GM19193 (cell line): ENCODE results near the gene AACS.

Source experiments
- POLR2A ChIP-seq: IDR thresholded peaks from 4 replicates; pipeline ENCODE4 v1.6.1; 2011; ENCODE audit not compliant: insufficient read depth, insufficient read length; ENCODE audit errors: extremely low read depth

AACS gene

DNA sequence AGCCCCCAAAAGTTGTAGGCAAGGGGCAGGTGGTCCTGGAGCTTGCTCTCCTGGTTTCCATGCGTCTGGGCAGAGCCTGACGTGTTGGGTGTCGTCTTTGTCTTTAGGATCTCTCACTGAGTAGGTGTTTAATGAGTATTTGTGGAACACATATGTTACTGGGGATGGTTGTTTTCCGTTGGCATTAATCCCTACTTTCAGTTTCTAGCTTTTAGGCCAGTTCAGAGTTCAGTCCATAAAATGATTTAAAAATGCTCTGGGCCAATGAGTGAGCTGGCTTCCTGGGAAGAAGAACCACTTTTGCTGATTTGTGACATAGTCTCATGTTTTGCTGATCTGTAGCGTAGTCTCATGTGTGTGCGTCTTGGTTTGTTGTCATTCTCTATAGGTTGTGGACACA lies 10.9 kb downstream of the AACS start:
- TF ChIP-seq POLR2A: no peak

DNA sequence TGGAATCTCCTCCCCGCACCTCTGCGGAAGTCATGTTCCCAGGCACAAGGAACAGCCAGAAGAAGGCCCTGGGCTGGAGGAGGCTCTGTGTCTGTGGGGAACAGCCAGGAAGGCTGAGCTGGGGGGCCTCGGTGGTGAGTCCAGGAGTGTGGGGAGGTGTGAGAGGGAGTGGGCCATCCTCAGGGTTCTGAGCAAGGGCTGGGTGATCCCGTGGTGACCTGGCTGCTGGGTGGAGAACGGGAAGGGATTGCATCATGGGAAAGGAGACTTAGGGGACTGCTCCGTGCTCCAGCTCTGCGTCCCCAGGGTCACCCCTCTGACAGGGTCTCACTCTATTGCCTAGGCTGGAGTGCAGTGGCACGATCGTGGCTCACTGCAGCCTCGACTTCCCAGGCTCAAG lies 13.8 kb downstream of the AACS start:
- no peak for TF ChIP-seq POLR2A

DNA sequence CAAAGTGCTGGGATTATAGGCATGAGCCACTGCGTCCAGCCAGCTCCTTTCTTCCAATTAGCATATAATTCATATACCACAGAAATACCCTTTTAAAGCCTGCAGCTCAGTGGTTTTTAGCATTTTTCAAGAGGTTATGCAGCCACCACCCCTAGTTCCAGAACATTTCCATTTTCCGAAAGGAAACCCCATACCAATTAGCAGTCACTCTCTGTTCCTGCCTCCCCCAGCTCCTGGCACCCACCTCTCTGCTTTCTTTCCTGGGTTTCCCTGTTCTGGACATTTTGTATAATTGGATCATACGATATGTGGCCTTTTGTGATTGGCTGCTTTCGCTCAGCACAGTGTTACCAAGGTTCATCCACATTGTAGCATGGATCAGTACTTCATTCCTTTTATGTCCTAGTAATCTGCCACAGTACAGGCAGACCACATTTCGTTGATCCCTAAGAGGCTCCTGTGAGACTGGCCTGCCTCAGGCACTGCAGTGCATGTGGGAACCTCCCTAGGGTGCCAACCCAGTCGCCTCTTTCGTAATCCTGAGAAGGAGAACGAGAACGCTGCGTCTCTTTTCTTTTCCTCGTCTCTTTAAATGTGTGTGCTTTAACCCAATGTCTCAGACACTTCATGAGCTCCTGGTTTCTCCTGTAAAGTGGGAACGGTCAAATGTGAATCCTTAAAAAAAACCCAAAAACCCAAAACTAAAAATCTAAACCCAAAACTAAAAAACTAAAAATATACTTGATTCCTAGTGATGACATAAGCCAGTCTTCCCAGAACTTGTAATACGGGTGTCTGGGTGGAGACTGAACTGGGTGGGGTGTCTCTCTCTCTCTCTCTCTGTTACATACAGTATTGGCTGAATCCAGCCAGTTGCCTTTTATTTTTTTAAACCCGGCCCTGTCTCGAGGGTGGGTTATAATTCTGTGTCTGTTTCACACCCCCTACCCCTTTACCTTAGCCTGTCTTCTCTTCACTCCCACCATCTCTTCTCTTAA lies 14.7 kb downstream of the AACS start:
- TF ChIP-seq POLR2A: no peak

DNA sequence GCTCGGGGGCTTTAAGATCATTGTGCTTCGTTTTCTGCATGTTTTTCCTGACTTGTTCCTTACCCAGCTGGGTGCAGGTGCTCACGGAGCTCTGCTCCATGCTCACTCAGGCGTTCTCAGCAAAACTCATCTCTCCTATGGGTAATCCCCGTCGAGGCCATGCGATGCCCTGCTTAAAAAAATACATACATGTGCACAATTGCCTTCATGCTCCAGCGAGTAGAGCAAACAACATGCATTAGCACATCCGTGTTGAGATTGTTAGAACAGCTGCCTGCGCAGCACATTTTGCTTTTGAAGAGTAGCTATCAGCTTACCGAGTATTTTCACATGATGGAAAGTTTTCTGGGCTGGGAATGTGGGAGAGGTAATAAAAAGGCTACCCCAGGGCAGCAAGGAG lies 16.2 kb downstream of the AACS start:
- TF ChIP-seq POLR2A: no peak

DNA sequence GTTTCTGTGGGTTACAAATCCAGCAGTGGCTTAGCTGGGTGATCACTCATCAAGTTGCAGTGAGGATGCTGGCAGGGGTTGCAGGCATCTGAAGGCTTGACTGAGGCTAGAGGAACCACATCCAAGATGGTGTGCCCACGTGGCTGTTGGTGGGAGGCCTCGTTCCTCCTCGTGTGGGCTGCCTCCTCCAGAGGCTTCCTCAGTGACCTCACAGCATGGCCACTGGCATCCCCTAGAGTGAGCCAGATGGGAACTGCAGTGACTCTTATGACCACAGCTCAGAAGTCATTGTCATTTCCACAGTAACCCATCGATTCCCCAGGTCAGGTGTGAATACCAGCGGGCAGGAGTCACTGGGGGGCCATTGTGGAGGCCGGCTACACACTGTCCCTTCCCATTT lies 17.8 kb downstream of the AACS start:
- TF ChIP-seq POLR2A: no peak

DNA sequence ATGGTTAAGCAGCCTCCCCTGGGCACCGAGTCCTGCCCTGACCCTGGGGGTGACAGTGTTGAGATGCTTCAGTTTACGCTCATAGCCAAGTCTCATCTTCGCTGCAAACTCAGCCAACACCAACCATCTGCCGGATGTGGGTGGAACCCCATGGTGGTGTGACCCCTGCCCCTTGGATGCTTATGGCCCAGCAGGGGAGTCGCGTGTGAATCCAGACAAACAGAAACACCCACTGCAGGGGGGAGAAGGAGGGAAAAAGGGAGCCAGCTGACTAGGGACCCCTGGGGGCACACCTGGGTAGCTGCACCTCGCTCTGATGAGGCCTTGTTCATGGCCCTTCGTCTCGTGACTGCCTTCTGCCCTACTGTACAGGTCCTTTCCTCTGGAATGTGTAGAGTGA lies 23.8 kb downstream of the AACS start:
- no peak for TF ChIP-seq POLR2A

DNA sequence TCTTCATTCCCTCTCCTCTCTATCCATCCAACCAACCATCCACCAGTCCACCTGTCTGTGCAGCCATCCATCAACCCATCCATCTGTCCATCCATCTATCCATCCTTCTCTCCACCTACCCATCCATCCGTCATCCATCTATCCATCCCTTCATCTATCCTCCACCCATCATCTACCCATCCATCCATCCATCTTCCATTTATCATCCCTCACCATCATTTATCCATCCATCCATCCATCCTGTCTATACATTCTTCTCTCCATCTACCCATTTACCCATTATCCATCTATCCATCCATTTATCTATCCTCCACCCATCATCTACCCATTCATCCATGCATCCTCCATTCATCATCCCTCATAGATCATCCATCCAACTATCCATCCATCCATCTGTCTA lies 24.4 kb downstream of the AACS start:
- TF ChIP-seq POLR2A: no peak

DNA sequence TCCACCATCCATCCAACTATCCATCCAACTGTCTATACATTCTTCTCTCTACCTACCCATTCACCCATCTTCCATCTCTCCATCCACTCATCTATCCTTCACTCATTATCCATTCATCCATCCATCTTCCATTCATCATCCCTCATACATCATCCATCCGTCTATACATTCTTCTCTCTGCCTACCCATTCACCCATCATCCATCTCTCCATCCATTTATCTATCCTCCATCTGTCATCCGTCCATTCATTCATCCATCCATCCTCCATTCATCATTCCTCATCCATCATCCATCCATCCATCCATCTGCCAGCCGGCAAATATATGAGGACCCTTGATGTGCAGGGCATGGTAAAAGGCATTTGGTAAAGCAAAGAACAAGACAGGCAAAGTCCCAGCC lies 25.2 kb downstream of the AACS start:
- no peak for TF ChIP-seq POLR2A

DNA sequence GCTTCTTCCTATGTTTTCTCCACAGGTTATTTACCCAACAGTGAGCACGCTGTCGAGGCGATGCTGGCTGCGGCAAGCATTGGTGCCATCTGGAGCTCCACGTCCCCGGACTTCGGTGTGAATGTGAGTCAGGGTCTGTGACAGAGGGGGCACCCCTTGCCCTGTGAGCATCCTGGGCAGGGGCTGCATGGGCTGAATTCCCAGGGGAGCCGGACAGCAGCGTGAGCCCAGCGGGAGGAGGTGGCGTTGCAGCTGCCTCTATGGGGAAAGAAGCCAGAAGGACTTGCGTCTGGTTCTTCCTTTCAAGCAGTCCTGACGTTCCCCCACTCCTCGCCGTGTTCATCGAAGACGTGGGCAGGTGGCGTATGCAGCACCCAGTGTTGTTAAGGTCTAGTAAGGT lies 26.2 kb downstream of the AACS start:
- TF ChIP-seq POLR2A: no peak

DNA sequence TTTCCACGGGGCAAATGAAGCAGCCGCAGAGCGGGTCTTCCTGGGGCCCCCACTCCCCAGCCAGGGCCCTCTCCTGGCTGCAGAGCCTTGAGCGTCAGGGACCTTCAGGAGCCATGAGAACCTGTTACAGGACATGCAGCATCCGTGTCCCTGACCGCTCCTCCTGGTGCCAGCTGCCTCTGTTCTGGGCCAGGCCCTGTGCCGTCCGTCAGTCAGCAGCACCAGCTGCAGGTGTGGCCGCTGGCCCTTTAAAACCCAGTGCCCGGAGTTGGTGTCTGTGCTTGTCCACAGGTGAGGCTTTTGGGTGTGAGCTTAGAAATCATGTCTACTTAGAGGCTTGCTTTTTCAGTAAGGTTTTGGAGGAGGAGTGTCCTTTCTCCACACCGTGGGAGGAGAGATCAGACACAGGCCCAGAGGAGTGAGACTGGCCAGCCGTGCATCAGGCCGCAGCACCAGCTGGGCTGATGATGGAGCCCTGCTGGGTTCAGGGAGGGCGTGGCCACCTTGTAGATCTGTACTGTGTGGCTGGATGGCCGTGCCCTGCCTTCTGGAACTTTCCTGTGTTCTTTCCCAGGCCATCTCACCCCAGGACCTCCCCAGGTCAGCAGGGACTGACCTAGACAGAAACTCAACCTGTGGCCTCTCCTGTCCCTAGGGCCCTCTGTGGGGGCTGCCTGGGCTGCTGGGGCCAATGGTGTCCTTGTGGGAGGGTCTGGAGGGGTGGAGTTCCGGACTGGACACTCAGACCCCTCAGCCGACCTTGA lies 27.1 kb downstream of the AACS start:
- TF ChIP-seq POLR2A: no peak

DNA sequence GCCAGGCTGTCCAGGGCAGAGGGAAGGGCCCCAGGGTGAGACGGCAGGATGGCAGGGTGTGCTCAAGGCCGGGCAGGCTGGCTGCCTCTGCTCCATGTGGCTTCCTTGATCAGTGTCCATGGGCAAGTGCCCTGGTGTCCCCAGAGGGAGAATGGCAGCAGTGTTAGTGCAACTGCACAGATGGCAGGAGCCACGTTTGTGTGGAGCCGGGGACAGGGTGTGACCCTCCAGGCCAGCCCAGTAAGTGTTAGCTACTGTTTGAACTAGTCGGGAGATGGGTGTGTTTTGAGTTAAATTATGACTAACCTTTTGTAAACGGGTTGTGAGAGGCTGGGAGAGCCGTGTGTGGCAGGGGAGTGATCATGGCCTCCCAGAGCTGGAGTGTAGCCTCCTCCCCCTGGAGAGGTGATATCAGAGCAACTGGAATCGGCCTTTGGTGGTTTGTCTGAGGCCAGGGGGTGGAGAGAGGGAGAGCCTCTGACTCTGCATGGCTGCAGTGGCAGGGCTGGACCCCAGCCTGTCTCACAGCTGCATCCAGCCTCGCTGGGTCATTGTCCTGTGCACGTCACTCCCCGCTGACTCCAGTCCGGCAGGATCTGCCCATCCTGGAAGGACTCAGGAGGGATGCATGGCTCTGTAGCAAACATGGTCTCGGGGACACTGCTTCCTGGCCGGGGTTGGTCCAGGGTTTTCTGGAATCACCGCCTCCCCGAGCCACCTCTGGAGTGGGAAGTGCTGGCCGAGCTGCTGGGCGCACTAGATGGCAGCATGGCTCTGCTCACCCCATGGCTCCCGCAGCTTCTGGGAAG lies 27.8 kb downstream of the AACS start:
- TF ChIP-seq POLR2A: no peak

DNA sequence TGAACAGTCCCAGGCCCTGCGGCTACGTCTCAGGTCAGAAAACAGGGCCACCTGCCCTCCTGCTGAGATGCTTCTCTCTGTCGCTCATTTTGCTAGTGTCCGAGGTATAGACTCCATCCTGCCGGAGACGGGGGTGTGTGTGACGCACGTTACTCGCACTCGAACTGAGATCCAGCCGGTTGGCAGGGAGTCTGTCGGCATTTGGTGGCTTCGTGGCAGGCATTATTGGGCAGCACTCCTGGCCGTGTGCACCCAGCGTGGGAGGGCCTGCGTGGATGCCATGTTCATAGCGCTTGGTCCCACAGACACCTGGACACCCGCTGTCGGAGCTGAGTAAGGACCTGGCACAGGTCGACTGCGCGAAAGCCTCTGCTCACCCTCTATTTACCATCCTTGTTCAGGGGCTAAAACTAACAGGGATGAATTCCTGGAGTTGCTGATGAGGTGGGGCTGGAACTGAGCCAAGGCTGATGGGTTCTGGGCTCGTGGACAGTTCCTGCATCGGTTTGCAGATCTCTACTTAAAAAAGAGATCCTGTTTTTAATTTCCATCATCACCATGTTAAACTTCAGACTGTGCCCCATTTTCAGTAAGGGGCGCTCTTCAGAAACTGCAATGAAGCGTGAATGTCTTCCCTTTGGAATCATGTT lies 28.6 kb downstream of the AACS start:
- TF ChIP-seq POLR2A: no peak

DNA sequence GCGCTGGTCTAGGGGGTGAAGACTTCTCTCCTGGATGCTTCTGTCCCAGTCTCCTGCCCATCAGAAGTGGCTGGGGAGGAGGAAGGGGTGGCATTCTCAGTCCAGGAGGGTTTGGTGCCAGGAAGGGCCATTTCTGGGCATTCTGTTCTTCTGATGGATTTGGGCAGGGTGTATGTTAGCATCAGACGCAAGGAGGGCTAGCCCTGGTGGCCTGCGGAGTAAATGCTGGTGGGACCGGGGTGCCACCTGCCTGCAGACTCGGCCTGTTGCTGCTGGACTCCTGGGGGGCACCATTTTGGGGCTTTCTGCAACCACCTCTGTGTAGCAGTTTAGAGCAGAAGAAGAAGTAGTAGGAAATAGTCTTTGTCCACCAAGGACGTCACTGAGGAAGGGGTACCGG lies 31.7 kb downstream of the AACS start:
- TF ChIP-seq POLR2A: no peak

DNA sequence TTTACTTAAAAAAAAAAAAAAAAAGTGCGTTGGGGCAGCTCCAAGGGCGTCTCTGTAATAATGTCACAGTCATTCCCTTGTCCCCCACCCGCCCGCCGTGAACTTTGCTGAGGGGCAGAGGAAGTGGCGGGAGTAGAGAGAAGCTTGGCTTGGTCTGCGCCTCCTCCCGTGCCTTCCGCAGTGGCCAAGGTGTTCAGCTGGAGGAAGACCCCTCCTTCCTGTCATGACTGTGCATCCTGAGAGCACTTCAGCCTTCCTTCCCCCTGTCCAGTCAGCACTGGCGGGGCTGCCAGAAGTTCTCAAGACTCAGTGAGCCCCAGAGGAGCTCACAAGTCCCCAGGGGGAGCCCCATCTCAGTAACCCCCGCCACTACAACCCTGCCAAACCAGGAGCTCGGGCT lies 32.2 kb downstream of the AACS start:
- no peak for TF ChIP-seq POLR2A
